GM12873 (cell line): Measurements from ENCODE around the gene OARD1.

Experiments
- CTCF ChIP-seq: IDR thresholded peaks from 2 replicates; pipeline ENCODE4 v1.5.1; 2012; ENCODE audit warnings: low read depth, mild to moderate bottlenecking, moderate library complexity, low read length, control low read depth; ENCODE audit not compliant: insufficient read depth; ENCODE audit errors: missing control alignments

OARD1 gene

GRCh38 chr6:41046084-41046483 lies 26.1 kb downstream of the OARD1 start:
- no peak for TF ChIP-seq CTCF

GRCh38 chr6:41045664-41046063 lies 26.5 kb downstream of the OARD1 start:
- no peak for TF ChIP-seq CTCF

GRCh38 chr6:41043151-41043550 lies 29.0 kb downstream of the OARD1 start:
- TF ChIP-seq CTCF = no peak

GRCh38 chr6:41042226-41043055 lies 29.7 kb downstream of the OARD1 start, which contains the start of gene TSPO2:
Gene TSPO2, plus strand, starts transcription at chr6:41042467. Its CDS starts 519 bp downstream, at chr6:41042986.
- no peak for TF ChIP-seq CTCF

GRCh38 chr6:41040940-41041536 lies 31.1 kb downstream of the OARD1 start:
- TF ChIP-seq CTCF = no peak

GRCh38 chr6:41040101-41040939 lies 31.8 kb downstream of the OARD1 start:
- no peak for TF ChIP-seq CTCF
